Panc1 (cell line): ENCODE results near the gene PDS5B. TPM values are rescaled to one million over a fixed set of nuclear protein-coding genes. Genes with fewer than 3 reads are reported as not detected.

Experiments
- ATAC-seq: fragments of 200-7000 bp; cut with Tn5 transposase; 2 replicates; pipeline ENCODE4 v1.9.1; 2020; ENCODE audit warnings: mild to moderate bottlenecking, moderate library complexity
- BruUV-seq: library from RNA; stranded (reverse); fragments of 400-500 nt; replicated peaks from 2 replicates; lab custom pipeline; 2021; lab: Mats Ljungman, UMichigan
- CTCF ChIA-PET: fragments of 300-600 bp; sonication (Branson Sonifier 250); formaldehyde crosslinking; loops from one replicate; lab custom pipeline; 2022; ENCODE audit warnings: antibody characterized with exemption; lab: Charles Lee
- POLR2A ChIA-PET: fragments of 300-600 bp; sonication (Branson Sonifier 250); formaldehyde crosslinking; loops from one replicate; lab custom pipeline; 2022; ENCODE audit warnings: antibody characterized with exemption; lab: Charles Lee
- DNase-seq: peaks from one replicate; pipeline ENCODE4 v3.0.0-alpha.2; 2010; ENCODE audit warnings: low read depth, low spot score
- H3K27ac ChIP-seq: 2 replicates; pipeline ENCODE4 v1.5.1; 2011; ENCODE audit warnings: mild to moderate bottlenecking, low read length, inconsistent platforms
- H3K27me3 ChIP-seq: fragments of 200-500 bp; sonication (Bioruptor generic); 2 replicates; pipeline ENCODE4 v1.6.0; 2014; ENCODE audit warnings: low read length, inconsistent platforms; ENCODE audit not compliant: control insufficient read depth, insufficient read depth
- H3K36me3 ChIP-seq: fragments of 200-500 bp; sonication (Bioruptor generic); 2 replicates; pipeline ENCODE4 v1.5.1; 2014; ENCODE audit warnings: inconsistent platforms, mild to moderate bottlenecking, low read length, moderate library complexity; ENCODE audit not compliant: control insufficient read depth, insufficient read depth
- H3K4me1 ChIP-seq: 2 replicates; pipeline ENCODE4 v1.5.1; 2011; ENCODE audit warnings: inconsistent platforms, mild to moderate bottlenecking, low read length, moderate library complexity; ENCODE audit not compliant: control insufficient read depth, insufficient read depth
- H3K4me3 ChIP-seq, 2 experiments: 2 replicates each; pipeline ENCODE4 v1.5.1; 2011 to 2012; ENCODE audit warnings: low read depth in 2 of 2, low read length in 2 of 2, mild to moderate bottlenecking in 2 of 2, inconsistent platforms in 1 of 2, moderate library complexity in 1 of 2
- H3K9me3 ChIP-seq: fragments of 200-500 bp; sonication (Bioruptor generic); 2 replicates; pipeline ENCODE4 v1.5.1; 2014; ENCODE audit warnings: low read depth, mild to moderate bottlenecking, inconsistent platforms, low read length, moderate library complexity; ENCODE audit not compliant: control insufficient read depth, insufficient read depth
- CTCF ChIP-seq: fragments of 450-650 bp; IDR thresholded peaks from 2 replicates; pipeline ENCODE4 v1.5.1; 2017; ENCODE audit warnings: mild to moderate bottlenecking
- POLR2AphosphoS5 ChIP-seq: IDR thresholded peaks from 2 replicates; pipeline ENCODE4 v1.6.1; 2012; ENCODE audit warnings: mild to moderate bottlenecking, low read depth, low read length, moderate library complexity
- REST ChIP-seq, 2 experiments: IDR thresholded peaks; 2 replicates each; pipeline ENCODE4 v1.6.1; 2011 to 2012; ENCODE audit warnings: low read depth in 2 of 2, control low read depth in 1 of 2, low read length in 1 of 2, mild to moderate bottlenecking in 1 of 2, moderate library complexity in 1 of 2; ENCODE audit not compliant: insufficient read depth in 1 of 2
- SIN3A ChIP-seq: IDR thresholded peaks from 2 replicates; pipeline ENCODE4 v1.6.1; 2012; ENCODE audit warnings: low read depth, mild to moderate bottlenecking, low read length, moderate library complexity, borderline replicate concordance; ENCODE audit not compliant: insufficient read depth
- TCF7L2 ChIP-seq: IDR thresholded peaks from 2 replicates; pipeline ENCODE4 v1.6.1; 2011; ENCODE audit warnings: mild to moderate bottlenecking, low read depth, low read length, inconsistent platforms
- in situ Hi-C: cut with HindIII; loops from 2 replicates; pipeline ENCODE4 v1.10.0; 2016; ENCODE audit warnings: low sequenced_read_pairs, low pct_unique_long_range_greater_than_20kb
- intact Hi-C: fragments of 100-400 bp; cut with micrococcal nuclease; formaldehyde crosslinking; loops from one replicate; pipeline ENCODE4 v1.10.0; 2022; ENCODE audit not compliant: unreplicated experiment
- total RNA-seq: library from RNA; stranded (reverse); gene quantifications from one replicate; pipeline ENCODE4 v1.2.1, GENCODE V29; 2021; ENCODE audit not compliant: unreplicated experiment

PDS5B gene
- total RNA-seq, 1 experiment from 2014 or later = 33.9 TPM

- Histone ChIP-seq H3K4me1 (no peaks in the 10 kb centered on the region), H3K27me3 (no peaks in the 10 kb centered on the region), H3K36me3 (no peaks in the 10 kb centered on the region), H3K27ac (no peak overlapping the region), H3K4me3 (no peak overlapping the region), H3K9me3 (no peaks in the 10 kb centered on the region)
- in situ Hi-C loops (no loop called here), intact Hi-C loops (no loop called here)
- ChIA-PET POLR2A (no interaction called here), CTCF (no interaction called here)
- no peak for DNase-seq
- ATAC-seq = no peak
- TF ChIP-seq CTCF (no peak), POLR2AphosphoS5 (no peak), TCF7L2 (no peak), SIN3A (no peak), REST (IDR thresholded peaks at IDR 0.05; ENCODE audit: insufficient read depth in 1 of 2, low read depth in 2 of 2, low read length in 1 of 2) (no peak)
- BruUV-seq = no TSS peak
These were observed 149.6 kb downstream of the PDS5B start for GRCh38 chr13:32735859-32736258.

GRCh38 chr13:32736648-32737047, 150.4 kb downstream of the PDS5B start:
- POLR2A ChIA-PET = no interaction called here
- CTCF ChIA-PET = no interaction called here
- no peak overlapping the region for H3K27ac ChIP-seq

More at GRCh38 chr13:32736648-32737047, 150.4 kb downstream of the PDS5B start:
- in situ Hi-C loops = no loop called here
- intact Hi-C loops = no loop called here
- DNase-seq (no peak), ATAC-seq (no peak)
- H3K36me3 ChIP-seq = no peaks in the 10 kb centered on the region
- H3K9me3 ChIP-seq = no peaks in the 10 kb centered on the region
- TF ChIP-seq POLR2AphosphoS5 (no peak), TCF7L2 (no peak), CTCF (no peak), REST (IDR thresholded peaks at IDR 0.05; ENCODE audit: insufficient read depth in 1 of 2, low read depth in 2 of 2, low read length in 1 of 2) (no peak), SIN3A (no peak)
- H3K27me3 ChIP-seq = no peaks in the 10 kb centered on the region
- BruUV-seq = no TSS peak
- H3K4me1 ChIP-seq = no peaks in the 10 kb centered on the region
- H3K4me3 ChIP-seq = no peak overlapping the region
